Glutamatergic neuron (in vitro differentiated cells): ENCODE results near the gene PSME2. TPM values are rescaled to one million over a fixed set of nuclear protein-coding genes. Genes with fewer than 3 reads are reported as not detected.
A peak's percentile ranks its signal among the peaks of the same experiment; 100 is the strongest.

Source experiments
- DNase-seq: peaks from one replicate; pipeline ENCODE4 v3.0.0; 2022
- H3K27ac Mint-ChIP-seq: one replicate; pipeline ENCODE4 v1.8.0; 2020; ENCODE audit warnings: mild to moderate bottlenecking, mixed read lengths, inconsistent platforms; ENCODE audit not compliant: unreplicated experiment
- H3K27me3 Mint-ChIP-seq: one replicate; pipeline ENCODE4 v1.8.0; 2020; ENCODE audit warnings: mild to moderate bottlenecking, moderate library complexity, mixed read lengths, inconsistent platforms; ENCODE audit not compliant: unreplicated experiment
- H3K36me3 Mint-ChIP-seq: one replicate; pipeline ENCODE4 v1.8.0; 2020; ENCODE audit warnings: mild to moderate bottlenecking, mixed read lengths, inconsistent platforms; ENCODE audit not compliant: unreplicated experiment
- H3K4me1 Mint-ChIP-seq: one replicate; pipeline ENCODE4 v1.8.0; 2020; ENCODE audit warnings: mild to moderate bottlenecking, low read depth, mixed read lengths, inconsistent platforms; ENCODE audit not compliant: unreplicated experiment
- H3K4me3 Mint-ChIP-seq: one replicate; pipeline ENCODE4 v1.8.0; 2020; ENCODE audit warnings: mild to moderate bottlenecking, mixed read lengths, inconsistent platforms; ENCODE audit not compliant: unreplicated experiment
- H3K9me3 Mint-ChIP-seq: one replicate; pipeline ENCODE4 v1.8.0; 2020; ENCODE audit warnings: mild to moderate bottlenecking, moderate library complexity, mixed read lengths, inconsistent platforms; ENCODE audit not compliant: unreplicated experiment
- CTCF ChIP-seq: fragments of 200-600 bp; sonication (generic); IDR thresholded peaks from one replicate; pipeline ENCODE4 v1.5.0; 2021; ENCODE audit not compliant: partially characterized antibody, unreplicated experiment
- total RNA-seq: library from RNA; stranded (reverse); fragmentation: NEBNext Ultra II Directional; extraction: Animal tissue kit (Norgen Biotek cat#: 25700); gene quantifications from one replicate; pipeline ENCODE4 v1.2.1, GENCODE V29; 2021; ENCODE audit not compliant: unreplicated experiment

Gene PSME2
- total RNA-seq, 1 donor from 2014 or later = 58.9 TPM

GRCh38 chr14:24179294-24179960 is 33.0 kb upstream of the PSME2 start:
- no peak for TF ChIP-seq CTCF
- Mint-ChIP-seq H3K27ac (peak overlapping the region; percentile 78), H3K9me3 (peaks cover 7% of the 10 kb centered on the region), H3K4me1 (peaks cover 8% of the 10 kb centered on the region), H3K36me3 (no peaks in the 10 kb centered on the region), H3K27me3 (peaks cover 5% of the 10 kb centered on the region), H3K4me3 (peak overlapping the region; percentile 30)
- no peak for DNase-seq

- peaks cover 8% of the 10 kb centered on the region for H3K4me1 Mint-ChIP-seq
- DNase-seq = no peak
- H3K27ac Mint-ChIP-seq = peak overlapping the region; percentile 43
- H3K36me3 Mint-ChIP-seq = no peaks in the 10 kb centered on the region
- no peak for TF ChIP-seq CTCF
- H3K27me3 Mint-ChIP-seq = peaks cover 5% of the 10 kb centered on the region
- no peak overlapping the region for H3K4me3 Mint-ChIP-seq
- peaks cover 7% of the 10 kb centered on the region for H3K9me3 Mint-ChIP-seq
These were observed 32.2 kb upstream of the PSME2 start for GRCh38 chr14:24178399-24179178.

GRCh38 chr14:24177891-24178290 is 31.5 kb upstream of the PSME2 start:
- no peaks in the 10 kb centered on the region for H3K36me3 Mint-ChIP-seq
- peaks cover 7% of the 10 kb centered on the region for H3K9me3 Mint-ChIP-seq
- peaks cover 11% of the 10 kb centered on the region for H3K4me1 Mint-ChIP-seq
- H3K27ac Mint-ChIP-seq = no peak overlapping the region
- TF ChIP-seq CTCF = no peak
- H3K4me3 Mint-ChIP-seq = no peak overlapping the region
- no peak for DNase-seq
- peaks cover 6% of the 10 kb centered on the region for H3K27me3 Mint-ChIP-seq

- DNase-seq = no peak
- Mint-ChIP-seq H3K9me3 (peaks cover 7% of the 10 kb centered on the region), H3K4me3 (no peak overlapping the region), H3K4me1 (peaks cover 11% of the 10 kb centered on the region), H3K36me3 (no peaks in the 10 kb centered on the region), H3K27me3 (peaks cover 7% of the 10 kb centered on the region), H3K27ac (no peak overlapping the region)
- no peak for TF ChIP-seq CTCF
These were observed 30.8 kb upstream of the PSME2 start for GRCh38 chr14:24177041-24177825.

- Mint-ChIP-seq H3K9me3 (peaks cover 7% of the 10 kb centered on the region), H3K4me1 (peaks cover 11% of the 10 kb centered on the region), H3K27me3 (peaks cover 7% of the 10 kb centered on the region), H3K27ac (no peak overlapping the region), H3K4me3 (no peak overlapping the region), H3K36me3 (no peaks in the 10 kb centered on the region)
- TF ChIP-seq CTCF = no peak
- DNase-seq = no peak
These were observed 30.2 kb upstream of the PSME2 start for GRCh38 chr14:24176599-24176998.
